Loucy (cell line): Measurements from ENCODE around the gene SCYL3.

Source experiments
- EZH2phosphoT487 ChIP-seq: fragments of 200-600 bp; IDR thresholded peaks from 2 replicates; pipeline ENCODE4 v1.6.1; 2018; ENCODE audit warnings: antibody characterized with exemption, mild to moderate bottlenecking, moderate library complexity, borderline replicate concordance
- TF ChIP-seq, protein P1 (sequence below): fragments of 200-600 bp; sonication (generic); conservative IDR thresholded peaks from 2 replicates; pipeline ENCODE4 v1.5.1; 2014; ENCODE audit warnings: mild to moderate bottlenecking, antibody characterized with exemption, low read length

- TF ChIP-seq, protein P1, sequence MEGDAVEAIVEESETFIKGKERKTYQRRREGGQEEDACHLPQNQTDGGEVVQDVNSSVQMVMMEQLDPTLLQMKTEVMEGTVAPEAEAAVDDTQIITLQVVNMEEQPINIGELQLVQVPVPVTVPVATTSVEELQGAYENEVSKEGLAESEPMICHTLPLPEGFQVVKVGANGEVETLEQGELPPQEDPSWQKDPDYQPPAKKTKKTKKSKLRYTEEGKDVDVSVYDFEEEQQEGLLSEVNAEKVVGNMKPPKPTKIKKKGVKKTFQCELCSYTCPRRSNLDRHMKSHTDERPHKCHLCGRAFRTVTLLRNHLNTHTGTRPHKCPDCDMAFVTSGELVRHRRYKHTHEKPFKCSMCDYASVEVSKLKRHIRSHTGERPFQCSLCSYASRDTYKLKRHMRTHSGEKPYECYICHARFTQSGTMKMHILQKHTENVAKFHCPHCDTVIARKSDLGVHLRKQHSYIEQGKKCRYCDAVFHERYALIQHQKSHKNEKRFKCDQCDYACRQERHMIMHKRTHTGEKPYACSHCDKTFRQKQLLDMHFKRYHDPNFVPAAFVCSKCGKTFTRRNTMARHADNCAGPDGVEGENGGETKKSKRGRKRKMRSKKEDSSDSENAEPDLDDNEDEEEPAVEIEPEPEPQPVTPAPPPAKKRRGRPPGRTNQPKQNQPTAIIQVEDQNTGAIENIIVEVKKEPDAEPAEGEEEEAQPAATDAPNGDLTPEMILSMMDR: no peak
- TF ChIP-seq EZH2phosphoT487: no peak
These were observed 48.6 kb downstream of the SCYL3 start for GRCh38 chr1:169844941-169845608.
